ENCODE measurements around the gene MNX1. TPM values are rescaled to one million over a fixed set of nuclear protein-coding genes. Genes with fewer than 3 reads are reported as not detected.

MNX1 gene
- polyA plus RNA-seq, 3 donors: 0.10 TPM; not detected in 2

- DNase-seq (ENCODE audit: low read depth in 3 of 3, low spot score in 2 of 3): no peak
These were observed 23.3 kb upstream of the MNX1 start for GRCh38 chr7:157033483-157034473.

GRCh38 chr7:157032644-157033482 lies 22.4 kb upstream of the MNX1 start:
- DNase-seq (ENCODE audit: low read depth in 3 of 3, low spot score in 2 of 3): no peak

DNA sequence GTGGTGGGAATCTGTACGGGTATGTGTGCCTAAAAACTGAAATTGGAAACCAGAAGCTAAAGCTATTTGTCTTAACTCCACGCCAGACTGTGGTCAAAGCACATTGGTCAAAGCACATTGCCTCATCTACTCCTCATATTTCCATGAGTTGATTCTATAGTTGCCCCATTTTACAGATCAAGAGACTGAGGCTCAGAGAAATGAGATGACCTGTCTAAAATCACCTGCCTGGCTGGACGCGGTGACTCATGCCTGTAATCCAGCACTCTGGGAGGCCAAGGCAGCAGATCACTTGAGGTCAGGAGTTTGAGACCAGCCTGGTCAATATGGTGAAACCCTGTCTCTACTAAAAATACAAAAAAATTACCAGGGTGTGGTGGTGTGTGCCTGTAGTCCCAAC lies 21.7 kb upstream of the MNX1 start:
- DNase-seq (ENCODE audit: low read depth in 3 of 3, low spot score in 2 of 3): no peak

DNA sequence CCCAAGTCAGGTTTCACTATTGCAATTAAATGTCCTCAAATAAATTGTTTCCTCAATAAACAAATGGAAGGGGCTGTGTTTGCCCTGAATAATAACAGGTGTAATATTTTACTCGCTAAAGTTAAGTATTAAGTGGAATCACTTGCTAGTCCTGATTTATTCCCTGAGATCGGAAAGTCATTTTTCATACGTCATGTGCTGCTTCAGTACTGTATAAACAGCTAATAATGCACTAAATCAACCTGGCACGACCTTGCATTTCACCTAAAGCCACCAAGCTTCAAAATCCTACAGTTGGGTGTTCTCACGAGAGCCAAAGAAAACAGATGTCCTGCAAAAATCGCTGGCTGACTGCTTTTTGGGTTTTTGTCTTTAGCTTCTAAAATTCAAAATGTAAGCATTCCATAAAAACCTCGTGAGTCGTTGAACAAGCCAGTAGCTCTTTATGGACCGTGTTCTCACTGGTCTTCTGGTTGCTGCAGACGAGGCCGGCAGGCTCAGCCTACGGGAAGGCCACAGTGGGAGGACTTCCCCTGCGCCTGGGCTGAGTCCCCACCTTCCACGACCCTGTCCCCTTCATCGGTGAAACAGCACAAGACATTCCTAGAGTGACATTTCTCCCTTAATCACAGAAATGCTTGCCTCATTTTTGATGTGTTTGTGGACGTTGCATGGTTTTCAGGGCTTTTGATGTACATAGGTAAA lies 17.9 kb upstream of the MNX1 start:
- no peak for DNase-seq (ENCODE audit: low read depth in 3 of 3, low spot score in 2 of 3)

- DNase-seq (ENCODE audit: low read depth in 3 of 3, low spot score in 2 of 3): no peak
These were observed 17.2 kb upstream of the MNX1 start for GRCh38 chr7:157027568-157028198.

DNA sequence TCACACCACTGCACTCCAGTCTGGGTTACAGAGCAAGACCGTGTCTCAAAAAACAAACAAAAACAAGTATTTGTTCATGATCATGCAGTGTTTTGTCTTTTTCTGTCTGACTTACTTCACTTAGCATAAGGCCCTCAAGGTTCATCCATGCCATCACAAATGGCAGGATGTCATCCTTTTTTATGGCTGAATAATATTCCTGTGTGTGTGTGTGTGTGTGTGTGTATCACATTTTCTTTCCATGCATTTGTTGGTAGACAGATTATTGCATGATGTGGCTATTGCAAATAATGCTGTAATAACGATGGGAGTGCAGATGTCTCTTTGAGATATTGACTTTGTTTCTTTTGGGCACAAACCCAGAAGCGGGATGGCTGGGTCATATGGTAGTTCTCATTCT lies 14.3 kb upstream of the MNX1 start:
- DNase-seq (ENCODE audit: low read depth in 3 of 3, low spot score in 2 of 3): no peak

DNA sequence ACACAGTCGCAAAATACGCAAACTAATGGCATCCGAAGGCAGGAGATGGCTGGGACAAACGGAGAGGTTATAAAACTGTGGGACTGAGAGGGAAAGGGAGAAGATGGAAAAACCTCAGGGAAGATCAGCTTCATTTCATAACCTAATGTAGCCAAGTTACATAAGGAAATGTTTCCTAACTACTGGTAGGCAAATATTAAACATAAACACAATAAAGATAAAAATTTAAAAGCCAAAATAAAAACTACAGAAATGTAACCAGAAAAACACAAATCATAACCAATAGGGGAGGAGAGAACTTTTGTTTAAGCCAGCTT lies 13.1 kb upstream of the MNX1 start:
- no peak for DNase-seq (ENCODE audit: low read depth in 3 of 3, low spot score in 2 of 3)

DNA sequence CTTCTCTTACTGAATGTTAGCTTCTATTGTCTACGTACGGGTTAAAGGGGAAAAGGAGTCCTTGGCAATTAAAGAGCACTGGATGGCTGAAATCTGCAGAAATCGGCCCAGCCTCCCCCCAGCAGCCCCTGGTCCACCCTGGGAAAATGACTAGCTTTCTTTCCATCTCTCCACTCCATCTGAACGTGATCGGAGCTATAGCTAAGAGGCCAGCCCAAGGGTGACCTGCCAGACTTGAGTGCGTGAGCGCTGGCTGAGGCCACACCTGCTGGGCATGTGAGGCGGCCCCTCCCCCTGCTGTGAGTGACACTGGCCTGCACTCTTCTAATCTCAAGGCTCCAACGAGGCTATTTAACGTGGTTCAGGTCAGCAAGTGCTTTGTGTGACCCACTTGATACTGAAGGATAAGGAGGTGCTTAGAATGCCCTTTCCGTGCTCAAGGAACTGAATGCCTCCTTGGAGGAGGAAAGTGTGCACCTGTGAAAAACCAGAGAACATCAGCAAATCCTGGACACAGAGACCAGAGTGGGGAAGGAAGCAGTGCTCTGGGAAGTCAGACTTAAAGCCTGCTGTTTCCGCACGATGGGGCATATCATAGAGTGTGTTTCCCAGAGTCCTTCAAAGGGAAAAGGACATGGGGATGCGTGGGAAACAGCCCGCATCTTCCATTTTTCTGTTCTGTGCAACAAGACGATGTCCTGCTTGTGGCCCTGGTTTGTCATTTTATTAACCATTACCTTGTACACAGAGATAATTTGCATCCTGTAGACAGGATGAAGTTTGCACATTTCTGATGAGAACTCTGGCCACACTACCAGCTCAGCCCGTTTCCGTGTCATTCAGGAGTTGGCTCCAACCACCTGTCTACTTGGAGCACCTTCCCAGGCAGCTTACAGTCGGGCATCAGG lies 12.5 kb upstream of the MNX1 start:
- DNase-seq (ENCODE audit: low read depth in 3 of 3, low spot score in 2 of 3): no peak

DNA sequence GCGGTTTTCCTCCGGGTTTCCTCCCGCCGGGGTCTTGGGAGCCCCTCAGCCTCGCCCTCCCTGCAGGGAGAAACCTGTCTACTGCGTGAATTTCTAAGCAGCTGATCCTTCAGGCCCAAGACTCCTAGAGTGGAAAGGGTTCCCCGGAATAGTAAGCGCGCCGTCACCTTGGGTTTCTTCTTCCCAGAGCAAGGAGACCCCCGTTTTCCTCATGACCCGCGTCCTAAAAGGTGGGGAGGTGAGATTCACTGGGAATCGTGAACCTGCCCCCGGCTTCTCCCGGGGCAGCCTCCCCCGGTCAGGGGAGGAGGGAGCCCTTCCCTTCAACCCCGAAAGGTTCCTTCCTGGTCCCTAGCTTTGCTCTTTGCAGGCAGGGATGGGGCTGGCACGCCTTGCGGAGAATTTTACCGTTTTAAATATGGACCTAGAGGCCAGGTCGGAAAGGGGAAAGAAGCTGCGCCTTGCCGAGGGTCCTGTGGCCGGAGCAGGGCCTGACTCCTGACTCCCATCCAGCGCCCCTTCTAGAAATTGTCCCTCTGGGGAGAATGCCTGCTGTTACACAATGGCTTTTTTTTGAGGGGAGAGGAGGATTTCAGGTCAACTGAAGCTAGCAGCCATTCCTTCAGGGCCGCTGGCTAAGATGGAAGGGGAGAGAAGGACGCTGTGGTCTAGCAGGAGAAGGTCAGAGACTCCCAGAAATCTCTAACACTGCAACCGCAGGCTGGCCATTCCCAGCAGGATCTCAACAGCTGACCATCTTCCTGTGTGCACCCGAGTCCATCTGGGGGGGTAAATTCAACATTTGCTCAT lies 11.6 kb upstream of the MNX1 start:
- DNase-seq (ENCODE audit: low read depth in 3 of 3, low spot score in 2 of 3): no peak

DNA sequence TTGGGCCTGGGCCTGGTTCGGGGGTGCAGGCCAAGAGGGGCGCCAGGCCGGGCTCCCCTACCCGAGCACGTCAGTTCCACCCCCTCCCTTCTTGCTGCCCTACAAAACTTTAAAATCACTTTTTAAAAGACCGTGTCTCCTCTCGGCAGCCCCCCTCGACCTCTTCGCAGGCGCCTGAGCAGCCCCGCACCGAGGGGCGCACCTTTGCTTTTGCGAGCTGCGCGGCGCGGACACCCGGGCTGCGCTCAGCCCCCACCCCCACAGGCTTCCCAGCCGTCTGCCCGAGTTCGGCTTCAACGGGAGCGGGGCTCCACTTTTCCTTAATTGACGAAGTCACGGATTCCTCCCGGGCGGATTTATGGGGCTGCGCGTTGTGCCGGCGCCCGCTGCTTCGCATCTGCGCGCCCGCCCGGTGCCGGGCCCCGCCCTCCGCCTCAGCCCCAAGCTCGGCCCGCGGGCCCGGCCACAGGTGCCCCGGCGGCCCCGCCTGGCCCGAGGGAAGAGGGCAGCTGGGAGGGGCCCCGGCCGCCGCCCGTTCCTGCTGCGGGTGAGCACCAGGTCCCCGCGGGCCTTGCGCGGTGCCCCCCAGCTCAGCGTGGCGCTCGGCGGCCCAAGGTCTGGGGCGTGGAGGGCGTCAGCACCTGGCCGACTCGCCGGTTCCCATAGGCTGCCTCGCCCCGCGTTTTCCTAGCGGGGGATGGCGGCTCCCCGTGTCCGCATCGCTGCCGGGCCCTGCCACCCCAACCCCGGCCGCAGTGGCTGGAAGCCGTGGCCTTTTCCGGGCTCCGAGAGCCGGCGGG lies 10.8 kb upstream of the MNX1 start:
- DNase-seq (ENCODE audit: low read depth in 3 of 3, low spot score in 2 of 3): no peak

- no peak for DNase-seq (ENCODE audit: low read depth in 3 of 3, low spot score in 2 of 3)
These were observed 10.1 kb upstream of the MNX1 start for GRCh38 chr7:157020514-157021070.

- no peak for DNase-seq (ENCODE audit: low read depth in 3 of 3, low spot score in 2 of 3)
These were observed 9.4 kb upstream of the MNX1 start for GRCh38 chr7:157019718-157020451.

- no peak for DNase-seq (ENCODE audit: low read depth in 3 of 3, low spot score in 2 of 3)
These were observed 8.6 kb upstream of the MNX1 start for GRCh38 chr7:157018997-157019608.

DNA sequence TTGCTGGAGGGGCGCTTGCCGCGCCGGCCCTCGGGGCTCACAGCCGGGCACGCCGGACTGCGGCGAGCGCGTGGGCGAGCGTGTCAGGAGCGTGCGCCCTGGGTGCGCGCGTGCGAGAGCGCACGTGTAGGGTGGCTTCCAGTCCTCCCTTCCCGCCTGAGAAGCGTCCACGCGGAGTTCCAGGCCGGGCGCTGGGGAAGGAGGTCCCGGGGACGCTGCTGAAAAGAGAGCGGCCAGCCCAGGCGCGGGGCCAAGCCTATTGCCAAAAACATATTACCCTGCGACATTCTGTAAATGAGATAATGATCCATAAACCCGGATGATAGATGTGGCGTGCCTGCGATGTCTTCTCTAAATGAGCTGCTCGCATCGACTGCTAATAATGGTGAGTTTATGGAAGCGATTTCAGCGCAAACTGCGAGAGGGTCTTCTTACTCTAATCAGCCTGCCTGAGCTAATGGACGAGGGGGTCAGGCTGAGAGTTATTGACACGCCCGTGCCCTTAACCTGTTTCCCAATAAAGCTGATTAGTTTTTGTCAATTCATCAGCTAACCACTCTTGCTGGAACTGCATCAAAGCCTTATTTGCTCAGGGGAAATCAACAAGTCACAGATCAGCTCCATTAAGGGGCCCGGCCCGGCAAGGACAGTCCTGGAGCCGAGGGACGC lies 8.0 kb upstream of the MNX1 start:
- no peak for DNase-seq (ENCODE audit: low read depth in 3 of 3, low spot score in 2 of 3)

DNA sequence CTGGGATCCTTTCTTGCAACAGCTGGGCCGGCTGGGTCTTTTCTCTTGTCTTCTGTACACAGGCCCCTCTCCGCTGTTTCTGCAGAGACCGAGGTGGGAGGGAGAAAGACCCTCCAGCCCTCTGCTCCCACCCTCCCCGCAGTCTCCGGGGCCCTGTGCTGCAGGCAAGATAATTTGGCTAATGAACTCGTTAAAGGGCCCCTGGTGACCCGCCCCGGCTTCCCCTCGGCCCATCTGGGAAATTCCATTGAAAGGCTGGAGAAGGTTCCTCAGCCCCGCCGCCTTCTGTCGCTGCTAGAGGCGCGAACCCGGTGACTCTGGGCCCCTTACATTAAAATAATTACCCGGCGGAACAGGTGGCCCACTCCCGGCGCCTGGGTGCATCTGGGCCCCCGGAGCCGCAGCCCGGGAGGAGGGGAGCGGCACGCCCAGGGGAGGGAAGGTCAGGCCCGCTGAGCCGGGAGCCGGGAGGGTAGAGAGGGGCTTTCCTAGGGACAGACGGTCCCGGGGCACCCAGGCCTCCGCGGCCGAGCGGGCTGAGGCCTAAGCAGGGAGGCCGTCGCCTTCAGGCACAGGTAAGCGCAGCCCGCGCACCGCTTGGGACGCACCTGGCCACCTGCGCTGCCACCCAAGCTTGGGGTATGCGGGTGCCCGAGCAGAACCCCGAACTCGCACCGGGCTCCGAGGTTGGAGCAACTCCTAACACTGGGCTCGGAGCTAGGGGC lies 7.3 kb upstream of the MNX1 start:
- no peak for DNase-seq (ENCODE audit: low read depth in 3 of 3, low spot score in 2 of 3)
